ENCODE results near the gene ZBED3.

ZBED3 gene

DNA sequence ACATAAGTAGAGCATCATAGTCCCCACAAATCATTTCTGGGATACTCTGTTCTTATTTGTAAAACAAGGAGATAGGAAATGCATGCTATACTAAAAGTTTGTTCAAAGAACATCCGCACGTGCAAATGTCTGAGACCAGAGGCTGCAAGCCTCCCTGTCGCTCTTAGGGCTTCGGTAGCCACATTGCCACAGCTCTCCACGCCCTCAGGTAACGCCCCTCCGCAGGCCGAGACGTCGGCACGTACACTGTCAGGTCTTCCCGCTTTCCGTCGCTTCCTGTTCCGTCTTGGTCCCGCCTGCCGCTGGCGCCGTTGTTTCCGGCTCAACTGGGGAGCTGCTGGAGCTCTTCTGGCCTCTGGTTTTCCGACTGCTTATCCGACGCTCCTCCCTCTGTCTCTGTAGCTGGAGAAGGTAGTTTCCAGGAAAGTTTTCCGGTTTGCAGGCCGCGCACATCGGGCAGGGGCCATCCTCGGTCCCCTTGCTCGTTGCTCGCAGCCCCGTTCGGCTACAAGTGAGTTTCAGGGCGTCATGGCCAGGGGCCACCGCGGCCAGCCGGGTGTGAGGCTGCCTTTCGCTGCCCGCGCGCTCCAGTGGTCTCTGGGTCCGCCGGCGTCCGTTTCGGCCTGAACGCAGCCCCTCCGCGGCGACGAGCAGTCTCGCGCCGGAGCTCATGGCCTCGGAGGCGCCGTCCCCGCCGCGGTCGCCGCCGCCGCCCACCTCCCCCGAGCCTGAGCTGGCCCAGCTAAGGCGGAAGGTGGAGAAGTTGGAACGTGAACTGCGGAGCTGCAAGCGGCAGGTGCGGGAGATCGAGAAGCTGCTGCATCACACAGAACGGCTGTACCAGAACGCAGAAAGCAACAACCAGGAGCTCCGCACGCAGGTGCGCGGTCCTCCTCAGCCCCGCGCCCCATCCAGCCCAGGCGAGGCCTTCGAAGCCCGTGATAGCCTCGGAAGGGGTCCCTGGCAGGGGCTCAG, 56.7 kb downstream of the ZBED3 start, which contains the start of gene AGGF1:
TSS of gene AGGF1 (plus strand) at position 308 of the 975 bp plus-strand sequence. CDS start at position 671, 363 bp downstream.
- H3K4me3 ChIP-seq (ENCODE audit: low read depth, low read length): peak within 1 kb of the TSS; percentile 87
- DNase-seq (ENCODE audit: low read depth): peak; percentile 96
- TF ChIP-seq, protein P1, sequence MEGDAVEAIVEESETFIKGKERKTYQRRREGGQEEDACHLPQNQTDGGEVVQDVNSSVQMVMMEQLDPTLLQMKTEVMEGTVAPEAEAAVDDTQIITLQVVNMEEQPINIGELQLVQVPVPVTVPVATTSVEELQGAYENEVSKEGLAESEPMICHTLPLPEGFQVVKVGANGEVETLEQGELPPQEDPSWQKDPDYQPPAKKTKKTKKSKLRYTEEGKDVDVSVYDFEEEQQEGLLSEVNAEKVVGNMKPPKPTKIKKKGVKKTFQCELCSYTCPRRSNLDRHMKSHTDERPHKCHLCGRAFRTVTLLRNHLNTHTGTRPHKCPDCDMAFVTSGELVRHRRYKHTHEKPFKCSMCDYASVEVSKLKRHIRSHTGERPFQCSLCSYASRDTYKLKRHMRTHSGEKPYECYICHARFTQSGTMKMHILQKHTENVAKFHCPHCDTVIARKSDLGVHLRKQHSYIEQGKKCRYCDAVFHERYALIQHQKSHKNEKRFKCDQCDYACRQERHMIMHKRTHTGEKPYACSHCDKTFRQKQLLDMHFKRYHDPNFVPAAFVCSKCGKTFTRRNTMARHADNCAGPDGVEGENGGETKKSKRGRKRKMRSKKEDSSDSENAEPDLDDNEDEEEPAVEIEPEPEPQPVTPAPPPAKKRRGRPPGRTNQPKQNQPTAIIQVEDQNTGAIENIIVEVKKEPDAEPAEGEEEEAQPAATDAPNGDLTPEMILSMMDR (IDR thresholded peaks at IDR 0.05; ENCODE audit: insufficient read depth, low read depth, low read length, missing control alignments): no peak

DNA sequence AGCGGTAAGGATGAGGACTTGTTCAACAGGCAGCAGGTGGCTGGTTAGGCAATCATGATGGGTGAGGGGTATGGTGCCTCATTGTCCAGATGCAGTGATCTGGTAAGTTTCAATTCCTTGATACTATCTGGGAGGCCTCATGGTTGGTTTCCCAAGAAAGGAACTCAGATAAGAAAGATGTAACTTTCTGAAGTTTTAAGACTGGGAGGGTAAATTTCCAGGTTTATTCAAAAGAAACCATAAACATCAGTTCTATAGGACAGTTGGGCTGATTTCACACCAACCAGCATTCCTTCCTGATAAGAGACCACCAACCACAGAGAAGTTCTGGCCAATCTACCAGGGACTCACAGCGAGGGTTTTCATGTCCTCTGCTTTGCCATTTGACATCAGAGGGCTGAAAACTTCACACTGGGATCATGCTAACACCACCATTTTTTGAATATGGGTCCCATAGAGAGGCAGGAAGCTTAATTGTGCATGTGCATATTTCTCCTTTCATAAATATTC, 57.7 kb downstream of the ZBED3 start:
- H3K4me3 ChIP-seq (ENCODE audit: low read depth, low read length): peak overlapping the region; percentile 87
- no peak for DNase-seq (ENCODE audit: low read depth)
- TF ChIP-seq, protein P1 (IDR thresholded peaks at IDR 0.05; ENCODE audit: insufficient read depth, low read depth, low read length, missing control alignments): no peak

DNA sequence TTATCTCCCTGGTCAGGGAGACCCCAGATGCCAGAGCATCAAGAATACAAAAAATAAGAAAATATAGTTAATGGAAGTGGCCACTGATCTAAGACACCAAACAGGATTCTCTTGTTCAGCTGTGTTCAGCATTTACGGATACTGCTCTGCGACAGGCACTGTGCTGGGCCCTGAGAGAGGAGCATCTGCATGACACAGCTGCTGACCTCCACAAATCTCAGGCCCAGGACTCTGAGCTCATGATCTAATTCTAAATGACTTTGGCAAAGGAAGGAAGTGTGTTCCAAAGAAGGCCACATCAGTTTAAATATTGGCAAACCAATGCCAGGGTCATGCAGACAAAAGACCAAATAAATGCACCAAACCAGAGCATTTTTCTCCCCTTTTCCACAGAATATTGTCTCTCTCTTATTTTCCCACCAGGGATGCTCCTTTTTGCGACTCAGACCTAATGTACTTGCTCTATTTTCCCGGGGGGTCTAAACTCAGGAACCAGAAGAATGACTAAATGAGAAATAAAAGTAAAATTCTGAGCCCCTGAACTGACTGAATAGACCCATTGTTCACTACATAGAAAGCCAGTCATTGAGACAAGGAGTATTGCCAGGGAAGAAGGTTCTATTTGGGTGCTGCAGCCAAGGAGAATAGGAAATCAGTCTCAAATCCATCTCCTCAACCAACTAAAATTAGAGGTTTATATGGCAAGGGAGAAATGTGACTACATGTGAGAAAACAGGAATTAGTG, 58.3 kb downstream of the ZBED3 start:
- TF ChIP-seq, protein P1 (IDR thresholded peaks at IDR 0.05; ENCODE audit: insufficient read depth, low read depth, low read length, missing control alignments): no peak
- H3K4me3 ChIP-seq (ENCODE audit: low read depth, low read length): no peak overlapping the region
- DNase-seq (ENCODE audit: low read depth): no peak

- H3K4me3 ChIP-seq (ENCODE audit: low read depth, low read length): no peak overlapping the region
- DNase-seq (ENCODE audit: low read depth): no peak
- TF ChIP-seq, protein P1 (IDR thresholded peaks at IDR 0.05; ENCODE audit: insufficient read depth, low read depth, low read length, missing control alignments): no peak
These were observed 62.6 kb downstream of the ZBED3 start for GRCh38 chr5:77024490-77024889.

- no peak for DNase-seq (ENCODE audit: low read depth)
- no peak overlapping the region for H3K4me3 ChIP-seq (ENCODE audit: low read depth, low read length)
- TF ChIP-seq, protein P1 (IDR thresholded peaks at IDR 0.05; ENCODE audit: insufficient read depth, low read depth, low read length, missing control alignments): no peak
These were observed 64.3 kb downstream of the ZBED3 start for GRCh38 chr5:77022511-77023417.
